ENCODE data around the gene FNDC5.
A peak's percentile ranks its signal among the peaks of the same experiment; 100 is the strongest.

FNDC5 gene

DNA sequence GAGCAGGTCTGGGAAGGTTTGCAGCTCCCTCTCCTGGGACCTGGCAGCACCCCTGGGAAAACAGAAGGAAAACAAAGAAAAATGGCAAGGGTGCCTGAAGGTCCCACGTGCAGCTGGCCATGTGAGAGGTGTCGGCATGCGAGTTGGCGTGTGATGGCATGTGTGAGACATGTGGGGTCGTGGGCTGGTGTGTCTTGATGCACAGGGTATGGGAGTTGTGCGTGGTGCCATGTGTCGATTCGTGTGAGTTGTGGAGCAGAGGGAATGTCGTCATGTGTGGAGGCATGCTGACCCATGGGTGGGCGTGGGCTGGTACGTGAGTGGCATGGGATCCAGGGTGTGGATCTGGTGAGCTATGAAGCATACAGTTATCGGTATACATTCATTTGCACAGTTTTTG lies 16.9 kb upstream of the FNDC5 start:
- H3K9ac ChIP-seq (ENCODE audit: low read length), result no peak overlapping the region
- no peak overlapping the region for H2BK5ac ChIP-seq (ENCODE audit: low read depth, low read length, poor library complexity)
- H3K36me3 ChIP-seq (ENCODE audit: control insufficient read depth in 1 of 2, insufficient read depth in 2 of 2, low read length in 2 of 2), result no peaks in the 10 kb centered on the region
- H3K27me3 ChIP-seq (ENCODE audit: insufficient read depth, low read length), result peaks cover 9% of the 10 kb centered on the region
- no peak overlapping the region for H2BK120ac ChIP-seq (ENCODE audit: insufficient read depth, low read length, poor library complexity)
- H3K18ac ChIP-seq (ENCODE audit: low read length), result no peak overlapping the region
- H3K14ac ChIP-seq (ENCODE audit: low read length), result no peak overlapping the region
- H2AFZ ChIP-seq (ENCODE audit: insufficient read depth, low read length, poor library complexity), result no peak overlapping the region
- H3K4me2 ChIP-seq (ENCODE audit: low read length), result no peak overlapping the region
- H3K23ac ChIP-seq (ENCODE audit: low read length), result no peak overlapping the region
- H4K12ac ChIP-seq (ENCODE audit: low read depth, low read length), result no peak overlapping the region
- no peak overlapping the region for H4K91ac ChIP-seq (ENCODE audit: low read depth, low read length)
- WGBS (ENCODE audit: extremely low coverage, insufficient coverage, insufficient read length), result no CpG with 5 or more reads among the region's 12 CpGs
- no peak overlapping the region for H2BK12ac ChIP-seq (ENCODE audit: low read length)
- peak overlapping the region; percentile 51 for H3K4me3 ChIP-seq (ENCODE audit: low read depth, low read length)
- H3K79me2 ChIP-seq (ENCODE audit: control insufficient read depth, insufficient read depth, low read length, poor library complexity), result no peaks in the 10 kb centered on the region
- no peak overlapping the region for H3K4ac ChIP-seq (ENCODE audit: low read depth, low read length)
- H3K9me3 ChIP-seq (ENCODE audit: insufficient read depth, low read depth, low read length), result peaks cover 2% of the 10 kb centered on the region
- no peak for DNase-seq
- no peaks in the 10 kb centered on the region for H3K79me1 ChIP-seq (ENCODE audit: low read length)
- H3K27ac ChIP-seq (ENCODE audit: low read depth, low read length), result no peak overlapping the region
- peaks cover 2 to 4% of the 10 kb centered on the region in 2 experiments for H3K4me1 ChIP-seq (ENCODE audit: control insufficient read depth in 1 of 2, insufficient read depth in 2 of 2, low read length in 2 of 2)
- no peak overlapping the region for H2AK5ac ChIP-seq (ENCODE audit: low read length)
- H4K8ac ChIP-seq (ENCODE audit: low read depth, low read length), result no peak overlapping the region

DNA sequence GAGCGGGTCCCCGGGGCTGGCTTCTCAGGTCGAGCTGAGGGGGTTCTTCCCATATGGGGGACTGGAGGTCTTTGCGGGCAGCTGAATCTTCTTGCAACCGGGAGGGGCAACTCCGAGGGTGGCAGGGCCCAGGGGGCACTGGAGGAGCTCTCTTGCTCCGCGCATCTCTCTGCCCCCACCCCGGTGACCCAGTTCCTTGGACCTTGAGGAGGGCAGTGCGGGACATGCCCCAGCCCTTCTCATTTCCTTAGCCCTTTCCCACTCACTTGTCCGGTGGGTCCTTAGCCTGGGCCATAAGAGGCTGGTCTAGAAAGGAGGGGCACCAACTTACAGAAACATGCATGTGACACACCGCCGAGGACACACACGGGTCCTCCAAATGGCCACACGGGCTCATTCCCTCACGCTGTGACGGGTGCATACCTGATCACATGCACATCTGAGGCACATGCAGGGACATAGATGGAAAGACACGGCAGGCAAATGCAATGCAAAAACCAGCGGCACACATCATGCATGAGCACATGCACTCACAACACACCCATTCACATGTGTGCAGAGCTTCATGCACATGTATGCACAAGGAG lies 16.2 kb upstream of the FNDC5 start:
- H3K4me3 ChIP-seq (ENCODE audit: low read depth, low read length), result no peak overlapping the region
- no peaks in the 10 kb centered on the region for H3K36me3 ChIP-seq (ENCODE audit: control insufficient read depth in 1 of 2, insufficient read depth in 2 of 2, low read length in 2 of 2)
- H3K14ac ChIP-seq (ENCODE audit: low read length), result no peak overlapping the region
- H4K12ac ChIP-seq (ENCODE audit: low read depth, low read length), result no peak overlapping the region
- H4K8ac ChIP-seq (ENCODE audit: low read depth, low read length), result no peak overlapping the region
- peaks cover 2% of the 10 kb centered on the region for H3K9me3 ChIP-seq (ENCODE audit: insufficient read depth, low read depth, low read length)
- H3K4me1 ChIP-seq (ENCODE audit: control insufficient read depth in 1 of 2, insufficient read depth in 2 of 2, low read length in 2 of 2), result peaks cover 0 to 2% of the 10 kb centered on the region in 2 experiments
- H2AK5ac ChIP-seq (ENCODE audit: low read length), result no peak overlapping the region
- H2BK120ac ChIP-seq (ENCODE audit: insufficient read depth, low read length, poor library complexity), result no peak overlapping the region
- H3K79me1 ChIP-seq (ENCODE audit: low read length), result no peaks in the 10 kb centered on the region
- DNase-seq, result no peak
- WGBS (ENCODE audit: extremely low coverage, insufficient coverage, insufficient read length), result no CpG with 5 or more reads among the region's 19 CpGs
- H3K9ac ChIP-seq (ENCODE audit: low read length), result no peak overlapping the region
- no peak overlapping the region for H2BK5ac ChIP-seq (ENCODE audit: low read depth, low read length, poor library complexity)
- peak overlapping the region; percentile 58 for H3K4me2 ChIP-seq (ENCODE audit: low read length)
- H3K79me2 ChIP-seq (ENCODE audit: control insufficient read depth, insufficient read depth, low read length, poor library complexity), result no peaks in the 10 kb centered on the region
- no peak overlapping the region for H3K27ac ChIP-seq (ENCODE audit: low read depth, low read length)
- H2BK12ac ChIP-seq (ENCODE audit: low read length), result no peak overlapping the region
- H3K23ac ChIP-seq (ENCODE audit: low read length), result no peak overlapping the region
- H2AFZ ChIP-seq (ENCODE audit: insufficient read depth, low read length, poor library complexity), result no peak overlapping the region
- no peak overlapping the region for H3K18ac ChIP-seq (ENCODE audit: low read length)
- no peak overlapping the region for H3K4ac ChIP-seq (ENCODE audit: low read depth, low read length)
- peaks cover 9% of the 10 kb centered on the region for H3K27me3 ChIP-seq (ENCODE audit: insufficient read depth, low read length)
- no peak overlapping the region for H4K91ac ChIP-seq (ENCODE audit: low read depth, low read length)

DNA sequence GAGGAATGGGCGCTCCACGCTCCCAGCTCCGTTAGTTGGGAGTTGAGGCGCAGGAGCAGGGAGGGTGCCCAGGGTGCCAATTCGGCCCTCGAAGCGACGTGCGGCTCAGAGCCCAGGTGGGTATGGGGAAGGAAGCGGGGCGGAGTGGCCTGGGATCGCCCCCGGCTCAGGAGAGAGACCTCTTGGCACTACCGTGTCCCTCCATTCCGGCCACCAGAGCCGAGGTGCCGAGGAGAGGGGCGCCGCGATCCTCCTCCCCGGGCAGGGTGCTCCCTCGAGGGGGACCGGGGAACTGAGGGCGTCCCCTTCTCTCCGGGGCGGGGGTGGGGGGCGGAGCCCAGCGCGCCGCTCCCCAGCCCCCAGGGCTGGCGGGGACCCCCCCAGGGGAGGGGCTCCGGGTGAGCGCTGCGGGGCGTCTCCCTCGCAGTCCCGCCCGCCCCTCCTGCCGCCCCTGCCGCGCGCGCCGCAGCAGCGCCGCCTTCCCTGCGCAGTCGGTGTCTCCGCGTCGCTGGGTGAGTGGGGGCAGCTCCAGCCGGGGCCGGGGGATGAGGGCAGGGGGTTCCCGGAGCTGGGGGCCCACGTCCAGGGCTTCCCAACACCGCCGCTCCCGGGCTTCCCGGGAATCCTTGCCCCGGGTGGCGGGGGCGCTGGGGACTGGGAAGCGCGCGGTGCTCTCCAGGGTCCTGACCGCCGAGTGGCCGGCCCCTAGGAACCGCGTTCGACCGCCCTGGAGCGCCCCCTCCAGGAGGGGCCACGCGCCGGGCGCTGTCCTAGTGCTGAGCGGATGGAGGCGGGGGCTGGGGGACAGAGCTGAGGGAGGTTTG lies 15.5 kb upstream of the FNDC5 start, which contains the start of gene HPCA:
Gene HPCA (plus strand): TSS at position 488 of the 824 bp plus-strand sequence. CDS start 2,408 bp downstream, outside the sequence.
- Histone ChIP-seq H3K4me1 (ENCODE audit: control insufficient read depth in 1 of 2, insufficient read depth in 2 of 2, low read length in 2 of 2) (peaks cover 0 to 2% of the 10 kb centered on the region in 2 experiments), H2BK120ac (ENCODE audit: insufficient read depth, low read length, poor library complexity) (no peak within 1 kb of the TSS), H2AFZ (ENCODE audit: insufficient read depth, low read length, poor library complexity) (no peak within 1 kb of the TSS), H3K79me2 (ENCODE audit: control insufficient read depth, insufficient read depth, low read length, poor library complexity) (no peaks in the 10 kb centered on the region), H2BK12ac (ENCODE audit: low read length) (no peak within 1 kb of the TSS), H3K79me1 (ENCODE audit: low read length) (no peaks in the 10 kb centered on the region), H3K27ac (ENCODE audit: low read depth, low read length) (no peak within 1 kb of the TSS), H3K9me3 (ENCODE audit: insufficient read depth, low read depth, low read length) (peaks cover 2% of the 10 kb centered on the region), H2AK5ac (ENCODE audit: low read length) (no peak within 1 kb of the TSS), H3K23ac (ENCODE audit: low read length) (no peak within 1 kb of the TSS), H4K12ac (ENCODE audit: low read depth, low read length) (no peak within 1 kb of the TSS), H3K14ac (ENCODE audit: low read length) (no peak within 1 kb of the TSS), H4K91ac (ENCODE audit: low read depth, low read length) (no peak within 1 kb of the TSS), H3K9ac (ENCODE audit: low read length) (no peak within 1 kb of the TSS), H3K4me2 (ENCODE audit: low read length) (peak within 1 kb of the TSS; percentile 58), H2BK5ac (ENCODE audit: low read depth, low read length, poor library complexity) (no peak within 1 kb of the TSS), H3K36me3 (ENCODE audit: control insufficient read depth in 1 of 2, insufficient read depth in 2 of 2, low read length in 2 of 2) (no peaks in the 10 kb centered on the region), H3K4me3 (ENCODE audit: low read depth, low read length) (no peak within 1 kb of the TSS), H4K8ac (ENCODE audit: low read depth, low read length) (no peak within 1 kb of the TSS), H3K4ac (ENCODE audit: low read depth, low read length) (no peak within 1 kb of the TSS), H3K27me3 (ENCODE audit: insufficient read depth, low read length) (peaks cover 9% of the 10 kb centered on the region), H3K18ac (ENCODE audit: low read length) (no peak within 1 kb of the TSS)
- no CpG with 5 or more reads among the region's 79 CpGs for WGBS (ENCODE audit: extremely low coverage, insufficient coverage, insufficient read length)
- DNase-seq, result peak; percentile 53 to 68

DNA sequence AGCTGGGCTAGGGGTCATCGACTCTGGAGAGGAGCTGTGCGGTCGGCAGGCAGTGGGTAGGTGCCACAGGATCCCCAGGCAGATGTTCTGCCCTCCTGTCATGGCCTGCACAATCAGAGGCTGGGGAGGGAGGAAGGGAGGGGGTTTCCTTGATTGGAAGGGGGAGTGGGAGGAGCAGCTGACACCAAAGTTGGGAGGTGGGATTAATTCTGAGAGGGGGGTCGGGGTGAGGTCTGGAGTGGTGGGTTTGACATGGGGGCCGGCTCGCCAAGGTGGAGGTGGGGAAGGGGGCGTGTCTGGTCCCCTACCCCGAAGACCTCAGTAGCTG lies 14.9 kb upstream of the FNDC5 start:
- Histone ChIP-seq H3K9me3 (ENCODE audit: insufficient read depth, low read depth, low read length) (peaks cover 2% of the 10 kb centered on the region), H4K12ac (ENCODE audit: low read depth, low read length) (no peak overlapping the region), H3K18ac (ENCODE audit: low read length) (no peak overlapping the region), H3K27ac (ENCODE audit: low read depth, low read length) (no peak overlapping the region), H2AK5ac (ENCODE audit: low read length) (no peak overlapping the region), H3K79me2 (ENCODE audit: control insufficient read depth, insufficient read depth, low read length, poor library complexity) (no peaks in the 10 kb centered on the region), H2BK5ac (ENCODE audit: low read depth, low read length, poor library complexity) (no peak overlapping the region), H3K4ac (ENCODE audit: low read depth, low read length) (no peak overlapping the region), H2BK120ac (ENCODE audit: insufficient read depth, low read length, poor library complexity) (no peak overlapping the region), H4K8ac (ENCODE audit: low read depth, low read length) (no peak overlapping the region), H3K27me3 (ENCODE audit: insufficient read depth, low read length) (peaks cover 9% of the 10 kb centered on the region), H2BK12ac (ENCODE audit: low read length) (no peak overlapping the region), H2AFZ (ENCODE audit: insufficient read depth, low read length, poor library complexity) (no peak overlapping the region), H3K14ac (ENCODE audit: low read length) (no peak overlapping the region), H3K23ac (ENCODE audit: low read length) (no peak overlapping the region), H3K4me2 (ENCODE audit: low read length) (no peak overlapping the region), H3K4me3 (ENCODE audit: low read depth, low read length) (no peak overlapping the region), H3K36me3 (ENCODE audit: control insufficient read depth in 1 of 2, insufficient read depth in 2 of 2, low read length in 2 of 2) (no peaks in the 10 kb centered on the region), H4K91ac (ENCODE audit: low read depth, low read length) (no peak overlapping the region), H3K79me1 (ENCODE audit: low read length) (no peaks in the 10 kb centered on the region), H3K9ac (ENCODE audit: low read length) (no peak overlapping the region), H3K4me1 (ENCODE audit: control insufficient read depth in 1 of 2, insufficient read depth in 2 of 2, low read length in 2 of 2) (peaks cover 0 to 2% of the 10 kb centered on the region in 2 experiments)
- WGBS (ENCODE audit: extremely low coverage, insufficient coverage, insufficient read length), result no CpG with 5 or more reads among the region's 8 CpGs
- no peak for DNase-seq
